Sigmoid colon (tissue), 4 donors: ENCODE data around the gene KCNJ6.

Experiments
- POLR2AphosphoS5 ChIP-seq, 4 donors: sonication (generic); formaldehyde crosslinking; IDR thresholded peaks; one replicate each; pipeline ENCODE4 v1.6.1; 2017; ENCODE audit warnings: antibody characterized with exemption in 4 of 4
- TF ChIP-seq, protein P1 (sequence below), 4 experiments: fragments of 450-650 bp in 3 of 4; fragments of 200-600 bp in 1 of 4; IDR thresholded peaks; one replicate each; pipeline ENCODE4 v1.5.1; 2016 to 2019; ENCODE audit warnings: antibody characterized with exemption in 4 of 4, mild to moderate bottlenecking in 3 of 4, moderate library complexity in 2 of 4

DNA sequence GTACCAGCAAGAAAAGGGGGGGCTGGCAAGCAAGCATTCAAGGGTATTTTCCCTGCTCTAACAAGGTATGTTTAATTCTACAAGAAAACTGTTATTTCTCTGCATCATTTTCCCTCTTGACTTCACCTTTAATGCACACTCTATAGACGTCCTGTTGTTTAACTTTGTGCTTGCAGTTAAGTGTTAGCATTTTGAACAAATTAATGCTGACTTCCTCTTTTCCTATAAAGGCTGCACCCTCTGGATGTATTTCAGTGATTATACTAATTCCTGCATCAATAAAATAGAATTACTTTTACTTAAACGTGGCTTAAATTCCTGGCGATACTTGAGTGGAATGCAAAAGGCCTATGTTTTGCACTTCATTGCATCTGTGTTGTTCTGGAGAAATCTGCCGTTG lies 183.3 kb downstream of the KCNJ6 start:
- TF ChIP-seq, protein P1, sequence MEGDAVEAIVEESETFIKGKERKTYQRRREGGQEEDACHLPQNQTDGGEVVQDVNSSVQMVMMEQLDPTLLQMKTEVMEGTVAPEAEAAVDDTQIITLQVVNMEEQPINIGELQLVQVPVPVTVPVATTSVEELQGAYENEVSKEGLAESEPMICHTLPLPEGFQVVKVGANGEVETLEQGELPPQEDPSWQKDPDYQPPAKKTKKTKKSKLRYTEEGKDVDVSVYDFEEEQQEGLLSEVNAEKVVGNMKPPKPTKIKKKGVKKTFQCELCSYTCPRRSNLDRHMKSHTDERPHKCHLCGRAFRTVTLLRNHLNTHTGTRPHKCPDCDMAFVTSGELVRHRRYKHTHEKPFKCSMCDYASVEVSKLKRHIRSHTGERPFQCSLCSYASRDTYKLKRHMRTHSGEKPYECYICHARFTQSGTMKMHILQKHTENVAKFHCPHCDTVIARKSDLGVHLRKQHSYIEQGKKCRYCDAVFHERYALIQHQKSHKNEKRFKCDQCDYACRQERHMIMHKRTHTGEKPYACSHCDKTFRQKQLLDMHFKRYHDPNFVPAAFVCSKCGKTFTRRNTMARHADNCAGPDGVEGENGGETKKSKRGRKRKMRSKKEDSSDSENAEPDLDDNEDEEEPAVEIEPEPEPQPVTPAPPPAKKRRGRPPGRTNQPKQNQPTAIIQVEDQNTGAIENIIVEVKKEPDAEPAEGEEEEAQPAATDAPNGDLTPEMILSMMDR (IDR thresholded peaks at IDR 0.05), result no peak
- no peak for TF ChIP-seq POLR2AphosphoS5 (IDR thresholded peaks at IDR 0.05)
